GM18505 (cell line): ENCODE measurements around the gene GALR1.

Experiments used
- ATAC-seq: cut with Tn5 transposase; IDR thresholded peaks from one replicate; pipeline ENCODE4 v1.9.1; 2021; ENCODE audit not compliant: unreplicated experiment
- POLR2A ChIP-seq: IDR thresholded peaks from 4 replicates; pipeline ENCODE4 v1.6.1; 2011; ENCODE audit warnings: borderline replicate concordance; ENCODE audit not compliant: insufficient read depth, insufficient read length; ENCODE audit errors: extremely low read depth

The GALR1 gene, protein sequence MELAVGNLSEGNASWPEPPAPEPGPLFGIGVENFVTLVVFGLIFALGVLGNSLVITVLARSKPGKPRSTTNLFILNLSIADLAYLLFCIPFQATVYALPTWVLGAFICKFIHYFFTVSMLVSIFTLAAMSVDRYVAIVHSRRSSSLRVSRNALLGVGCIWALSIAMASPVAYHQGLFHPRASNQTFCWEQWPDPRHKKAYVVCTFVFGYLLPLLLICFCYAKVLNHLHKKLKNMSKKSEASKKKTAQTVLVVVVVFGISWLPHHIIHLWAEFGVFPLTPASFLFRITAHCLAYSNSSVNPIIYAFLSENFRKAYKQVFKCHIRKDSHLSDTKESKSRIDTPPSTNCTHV

DNA sequence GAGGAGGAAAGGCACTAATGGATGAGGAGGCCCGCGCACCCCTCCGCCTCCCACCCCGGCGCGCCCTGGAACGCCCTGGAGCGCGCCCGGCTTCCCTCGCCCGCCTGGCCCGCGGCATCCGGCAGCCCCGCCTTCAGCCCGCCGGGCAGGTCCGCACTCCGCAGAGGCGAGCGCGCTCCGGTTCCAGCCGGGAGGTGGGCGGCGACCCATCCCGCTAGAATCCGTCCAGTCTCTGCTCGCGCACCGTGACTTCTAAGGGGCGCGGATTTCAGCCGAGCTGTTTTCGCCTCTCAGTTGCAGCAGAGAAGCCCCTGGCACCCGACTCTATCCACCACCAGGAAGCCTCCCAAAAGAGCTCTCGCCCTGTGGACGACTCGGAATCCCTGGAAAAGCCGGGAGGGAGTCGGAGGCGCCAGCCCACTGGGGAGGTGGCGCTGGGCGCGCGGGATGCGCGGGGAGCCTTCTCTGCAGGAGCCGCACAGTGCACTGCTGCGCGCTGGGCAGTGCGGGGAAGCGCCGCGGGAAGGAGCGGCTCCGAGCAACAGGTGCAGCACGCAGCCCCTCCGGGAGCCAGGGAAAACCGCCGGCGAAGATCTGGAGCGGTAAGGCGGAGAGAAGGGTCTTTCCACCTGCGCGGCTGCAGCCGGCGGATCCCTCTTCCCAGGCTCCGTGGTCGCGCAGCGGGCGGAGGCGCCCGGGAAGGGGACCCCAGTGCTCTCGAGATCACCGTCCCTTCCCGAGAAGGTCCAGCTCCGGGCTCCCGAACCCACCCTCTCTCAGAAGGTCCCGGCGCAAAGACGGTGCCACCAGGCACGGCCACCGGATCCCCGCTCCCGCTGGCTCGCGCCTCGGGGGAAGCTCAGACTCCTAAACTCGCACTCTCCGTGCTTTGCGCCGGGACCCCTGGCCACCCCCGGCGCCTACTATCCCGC lies at the start of gene GALR1:
Gene GALR1 (plus strand): TSS at position 280 of the 932 bp plus-strand sequence. CDS start 701 bp downstream, outside the sequence.
- TF ChIP-seq POLR2A, result no peak
- ATAC-seq, result no peak

DNA sequence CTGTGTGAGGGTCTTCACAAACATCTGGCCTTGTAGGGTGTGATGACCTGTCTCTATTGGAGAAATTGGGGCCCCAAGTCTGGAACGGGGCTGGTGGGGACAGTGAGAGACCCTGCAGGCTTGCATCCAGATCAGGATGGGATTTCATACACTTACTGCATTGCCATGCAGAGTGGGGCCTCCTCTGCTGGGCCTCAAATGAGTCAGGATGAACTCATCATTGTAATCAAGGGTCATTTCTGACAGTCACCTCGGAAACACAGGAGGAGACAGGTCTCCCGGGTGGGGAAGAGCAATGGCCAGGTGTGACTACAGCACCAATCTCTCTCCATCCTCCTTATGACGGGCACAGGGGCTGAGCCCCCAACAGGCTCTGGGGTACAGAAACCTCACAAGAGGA lies 48.1 kb upstream of the GALR1 start:
- no peak for TF ChIP-seq POLR2A
- ATAC-seq, result no peak

DNA sequence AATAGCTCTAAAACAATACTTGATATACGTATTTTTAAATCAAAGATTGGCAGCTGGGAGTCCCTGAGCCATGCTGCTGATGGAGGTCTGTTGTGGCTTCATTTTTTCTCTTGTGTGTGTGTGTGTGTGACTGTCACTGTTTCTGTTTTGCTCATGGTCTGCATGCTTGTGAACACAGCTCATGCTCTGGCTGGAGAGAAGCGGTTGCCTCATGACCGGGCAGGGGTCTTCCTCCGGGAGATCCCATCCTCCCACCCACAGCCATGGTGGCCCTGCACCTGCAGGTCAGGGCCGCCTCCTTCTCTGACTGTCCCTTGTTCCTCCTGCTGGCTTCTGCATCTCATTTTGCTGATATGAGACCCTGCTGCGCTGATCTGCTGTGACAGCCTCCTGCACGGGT lies 47.3 kb upstream of the GALR1 start:
- ATAC-seq, result no peak
- TF ChIP-seq POLR2A, result no peak

DNA sequence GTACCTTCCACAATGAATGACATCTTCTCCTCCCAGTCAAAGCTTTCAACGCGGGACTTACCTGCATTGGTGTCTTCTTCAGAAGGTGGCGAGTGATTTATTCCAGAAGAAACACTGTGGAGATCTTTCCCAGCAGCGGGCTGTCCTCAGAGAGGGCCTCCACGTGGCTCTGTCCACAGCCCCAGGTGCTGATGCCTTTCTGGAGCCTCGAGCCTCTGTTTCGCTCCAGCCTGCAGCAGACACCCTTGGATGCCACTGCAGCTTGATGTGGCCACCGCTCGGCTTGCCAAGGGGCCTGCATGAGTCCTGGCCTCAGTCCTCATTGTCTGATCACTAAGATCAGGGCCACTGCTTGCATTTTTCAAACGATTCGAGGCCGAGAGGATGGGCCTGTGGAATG lies 46.6 kb upstream of the GALR1 start:
- no peak for ATAC-seq
- no peak for TF ChIP-seq POLR2A

DNA sequence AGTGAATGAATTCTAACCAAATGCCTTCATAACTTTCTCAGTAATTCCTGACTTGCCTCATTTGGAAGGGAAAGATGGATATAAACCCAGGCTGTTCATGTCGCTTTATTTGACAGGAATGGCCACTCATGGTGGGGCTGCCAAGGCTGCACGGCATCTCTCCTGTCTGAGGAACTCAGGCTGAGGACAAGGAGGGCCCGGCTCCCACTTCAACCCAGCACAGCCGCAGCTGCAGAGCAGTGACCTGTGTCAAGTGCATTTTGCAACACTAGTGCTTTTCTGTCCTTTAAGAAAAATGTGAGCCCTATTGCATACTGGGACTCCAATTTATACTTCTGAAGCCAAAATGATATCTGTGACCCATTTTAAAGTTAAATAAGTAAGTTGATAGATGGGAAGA lies 45.8 kb upstream of the GALR1 start:
- TF ChIP-seq POLR2A, result no peak
- no peak for ATAC-seq

DNA sequence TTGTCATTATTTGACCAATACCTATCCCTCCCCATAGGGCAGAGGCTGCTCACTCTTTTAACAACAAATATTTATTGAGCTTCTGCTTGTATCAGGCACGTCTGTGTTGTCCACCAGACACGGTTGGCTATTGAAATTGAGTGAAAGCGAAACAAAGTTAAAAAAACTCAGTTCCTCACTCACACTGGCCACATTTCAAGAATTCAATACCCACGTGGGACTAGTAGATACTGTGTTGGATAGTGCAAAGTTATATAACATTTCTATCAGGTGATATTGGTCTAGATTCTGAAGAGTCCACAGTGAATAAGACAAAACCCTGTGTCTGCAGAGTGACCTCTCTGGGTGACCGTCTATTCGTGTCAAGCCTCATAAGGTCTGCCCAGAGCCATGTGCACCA lies 43.9 kb upstream of the GALR1 start:
- TF ChIP-seq POLR2A, result no peak
- no peak for ATAC-seq

DNA sequence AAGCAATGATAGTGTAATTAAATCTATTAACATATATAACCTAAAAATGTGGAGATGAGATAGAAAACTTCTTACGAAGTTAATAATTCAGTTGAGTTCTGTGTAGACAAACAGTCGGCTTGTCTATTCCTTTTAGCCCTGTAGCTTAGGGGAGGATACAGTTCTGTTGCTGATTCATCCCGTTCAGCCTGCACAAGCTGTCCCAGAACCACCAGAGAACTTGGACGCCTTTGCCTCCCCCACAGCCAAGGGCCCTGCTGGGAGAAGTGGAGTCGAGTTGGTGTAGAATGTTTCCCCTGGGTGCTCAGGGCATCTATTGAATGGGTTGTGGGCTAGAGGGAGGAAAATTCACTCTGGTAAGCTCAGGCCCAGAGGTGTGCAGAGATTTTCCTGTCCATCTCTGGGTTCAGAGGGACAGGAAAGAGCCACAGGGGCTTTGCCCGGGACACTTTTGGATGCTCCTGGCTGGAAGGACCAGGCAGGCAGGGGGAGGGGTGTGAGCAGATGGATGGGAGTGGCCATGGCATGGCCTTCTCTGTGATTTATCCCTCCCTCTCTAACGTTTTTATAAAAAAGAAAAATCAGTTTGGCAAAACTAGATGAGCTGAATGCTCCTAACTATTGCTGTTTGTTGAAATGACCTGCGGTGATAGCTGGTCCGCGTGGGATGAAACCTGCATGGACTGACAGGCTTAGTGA lies 42.8 kb upstream of the GALR1 start:
- no peak for TF ChIP-seq POLR2A
- ATAC-seq, result no peak

DNA sequence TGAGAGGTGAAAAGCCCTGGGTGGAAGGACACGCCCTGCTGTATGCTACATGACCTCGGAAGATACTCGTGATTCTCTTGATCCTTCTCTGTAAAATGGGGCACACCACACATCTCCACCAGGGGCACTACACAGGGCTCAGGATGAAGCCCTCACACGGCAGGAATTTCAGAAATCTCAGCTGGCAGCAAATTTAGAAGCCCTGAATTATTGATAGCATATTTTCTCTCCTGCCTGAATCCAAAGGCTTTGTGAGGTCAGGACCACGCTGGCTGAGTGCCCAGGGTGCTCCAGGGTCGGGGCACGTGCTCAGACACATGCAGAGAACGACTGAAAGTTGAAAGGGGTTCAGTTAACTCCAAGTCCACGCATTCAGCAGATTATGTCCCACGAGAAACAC lies 42.1 kb upstream of the GALR1 start:
- TF ChIP-seq POLR2A, result no peak
- ATAC-seq, result peak; percentile 57

DNA sequence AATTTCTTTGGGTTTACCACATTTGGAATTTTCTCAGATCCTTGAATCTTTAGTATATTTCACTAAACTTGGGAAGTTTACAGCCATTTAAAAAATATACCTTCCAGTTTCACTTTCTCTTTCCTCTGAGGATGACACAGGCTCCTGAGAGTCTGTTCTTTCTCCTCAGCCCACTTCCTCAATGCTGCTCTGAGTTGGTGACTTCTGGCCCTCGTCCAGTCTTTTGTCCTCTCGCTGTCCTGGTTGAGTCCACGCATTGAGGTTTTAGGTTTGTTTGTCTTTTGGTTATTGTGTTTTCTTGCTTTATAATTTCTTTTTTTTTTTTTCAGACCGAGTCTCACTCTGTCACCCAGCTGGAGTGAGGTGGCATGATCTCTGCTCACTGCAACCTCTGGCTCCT lies 40.7 kb upstream of the GALR1 start:
- ATAC-seq, result peak; percentile 72
- no peak for TF ChIP-seq POLR2A

DNA sequence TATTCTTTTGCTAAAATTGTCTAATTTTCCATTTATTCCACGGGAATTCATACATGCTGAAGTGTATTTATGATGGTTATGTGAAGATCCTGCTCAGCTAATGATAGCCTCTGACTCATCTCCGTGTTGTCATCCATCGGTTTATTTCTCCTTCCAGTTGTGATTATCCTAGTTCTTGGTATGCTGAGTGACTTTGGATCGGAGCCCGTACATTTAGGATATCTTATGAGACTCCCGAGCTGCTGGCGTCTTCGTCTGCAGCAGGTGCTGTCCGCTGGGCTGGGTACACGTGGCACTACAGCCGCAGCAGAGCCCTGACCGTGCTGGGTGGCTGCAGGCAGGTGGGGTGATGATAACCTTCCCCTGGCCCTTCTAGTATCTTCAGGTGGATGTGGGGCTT lies 40.1 kb upstream of the GALR1 start:
- ATAC-seq, result no peak
- no peak for TF ChIP-seq POLR2A

DNA sequence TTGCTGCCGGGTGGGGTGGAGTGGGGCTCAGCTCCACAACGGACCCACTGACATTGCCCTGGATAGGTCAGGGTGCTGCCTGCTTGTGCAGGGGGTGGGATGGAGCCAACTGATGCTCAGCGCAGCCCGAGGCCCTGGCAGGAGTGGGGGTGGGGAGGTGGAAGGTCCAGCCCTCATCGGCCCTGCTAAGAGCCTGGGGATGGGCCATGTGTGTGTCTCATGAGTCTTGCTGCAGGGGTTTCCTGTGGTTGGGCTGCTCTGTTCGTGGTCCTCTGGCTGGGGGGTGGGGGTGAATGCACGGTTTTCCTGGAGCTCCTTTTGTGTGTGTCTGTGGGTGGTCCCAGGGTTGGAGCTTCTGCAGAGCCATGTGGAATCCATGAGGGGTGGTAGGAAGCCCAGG lies 39.4 kb upstream of the GALR1 start:
- TF ChIP-seq POLR2A, result no peak
- ATAC-seq, result no peak

DNA sequence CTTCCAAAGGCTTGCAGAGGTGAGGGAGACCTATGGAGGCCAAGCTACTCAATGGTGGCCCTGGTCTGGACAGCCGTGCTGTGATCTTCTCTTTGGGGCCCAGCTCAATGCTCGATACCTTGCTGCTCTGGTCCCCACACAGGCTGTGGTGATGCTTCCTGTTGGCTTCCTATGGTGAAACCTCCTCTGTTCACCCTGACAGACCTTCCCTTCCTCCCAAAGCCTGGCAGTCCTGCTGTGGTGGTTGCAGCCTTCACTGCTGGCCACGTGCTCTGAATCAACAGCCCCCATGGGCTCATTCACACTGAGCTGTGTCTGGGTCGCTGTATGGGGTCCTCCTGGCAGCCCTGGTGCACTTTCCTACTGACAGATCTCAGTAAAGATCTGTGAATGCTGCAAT lies 31.0 kb upstream of the GALR1 start:
- no peak for TF ChIP-seq POLR2A
- ATAC-seq, result no peak

DNA sequence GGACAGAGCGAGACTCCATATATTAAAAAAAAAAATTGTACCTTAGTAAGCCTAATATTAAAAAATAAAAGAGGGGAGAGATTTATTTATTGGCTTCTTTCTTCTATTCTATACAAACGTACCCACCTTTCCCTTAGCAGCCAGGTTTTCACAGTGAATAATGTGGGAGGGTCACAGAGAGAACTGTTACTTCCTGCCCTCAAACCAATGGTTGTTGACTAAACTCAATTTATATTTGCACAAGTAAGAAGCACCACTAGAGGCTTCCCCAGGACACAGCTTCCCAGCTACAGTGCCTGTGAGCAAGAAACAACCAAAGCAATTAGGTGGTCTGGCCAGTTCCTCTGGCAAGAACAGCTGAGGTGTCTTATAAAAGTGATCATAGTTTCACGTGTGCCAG lies 28.9 kb upstream of the GALR1 start:
- no peak for ATAC-seq
- no peak for TF ChIP-seq POLR2A

DNA sequence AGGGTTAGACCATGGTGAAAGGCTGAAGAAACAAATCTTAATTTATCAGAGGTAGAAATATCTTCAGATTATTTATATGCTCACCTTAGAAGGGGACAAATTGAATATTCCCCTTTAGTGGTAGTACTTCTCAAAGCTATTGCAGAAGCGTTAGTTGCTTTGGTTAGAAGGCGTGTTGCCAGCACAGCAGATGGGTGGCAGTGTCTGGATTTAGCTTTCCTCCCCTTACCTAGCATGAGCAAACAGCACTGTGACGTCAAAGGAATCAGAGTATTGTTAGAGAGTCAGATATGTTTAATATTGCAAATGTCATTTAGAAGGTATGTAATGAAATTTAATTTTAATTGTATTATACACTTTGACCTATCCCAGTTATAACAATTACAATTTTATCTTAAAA lies 27.2 kb upstream of the GALR1 start:
- no peak for TF ChIP-seq POLR2A
- ATAC-seq, result no peak

DNA sequence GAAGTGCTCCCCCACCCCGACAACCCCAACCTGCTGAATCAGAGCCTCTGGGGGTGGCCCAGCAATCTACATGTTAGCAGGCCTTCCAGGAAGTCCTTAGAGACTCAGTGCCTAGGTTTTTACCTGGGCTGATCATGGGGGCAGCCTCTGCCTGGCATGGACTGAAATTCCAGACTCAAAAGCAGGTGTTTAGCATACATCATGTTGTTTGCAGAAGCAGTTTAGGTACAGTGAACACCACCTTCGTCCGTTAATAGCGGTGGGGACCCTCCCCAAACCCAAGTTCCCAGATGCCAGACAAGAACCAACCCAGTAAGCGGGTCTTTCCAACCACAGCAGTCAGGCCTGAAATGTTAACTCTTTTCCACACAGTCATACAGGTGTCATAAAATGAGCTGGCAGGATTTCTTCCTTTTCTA lies 26.4 kb upstream of the GALR1 start:
- no peak for TF ChIP-seq POLR2A
- no peak for ATAC-seq
